SK-N-SH treated with all-trans-retinoic acid at 6 μM for 48 hours (cell line): ENCODE data around the gene PLEKHA3.

Experiments
- BACH2 ChIP-seq: fragments of 250-450 bp; sonication (Bioruptor Pico); IDR thresholded peaks from 2 replicates; pipeline ENCODE4 v1.9.0; 2021; ENCODE audit warnings: mild to moderate bottlenecking, borderline replicate concordance
- GLIS3 ChIP-seq: fragments of 250-450 bp; sonication (Bioruptor Pico); IDR thresholded peaks from 2 replicates; pipeline ENCODE4 v1.5.0; 2020; ENCODE audit warnings: mild to moderate bottlenecking, moderate library complexity
- ISL1 ChIP-seq: fragments of 250-450 bp; sonication (Bioruptor Pico); IDR thresholded peaks from 2 replicates; pipeline ENCODE4 v2.1.2; 2022; ENCODE audit warnings: mild to moderate bottlenecking, moderate library complexity
- PATZ1 ChIP-seq: fragments of 250-450 bp; sonication (Bioruptor Pico); IDR thresholded peaks from 2 replicates; pipeline ENCODE4 v1.8.0; 2020; ENCODE audit warnings: mild to moderate bottlenecking, moderate library complexity, borderline replicate concordance
- SNAI2 ChIP-seq: fragments of 250-450 bp; sonication (Bioruptor Pico); IDR thresholded peaks from 2 replicates; pipeline ENCODE4 v1.5.0; 2020; ENCODE audit warnings: mild to moderate bottlenecking, moderate library complexity
- ZFP30 ChIP-seq: fragments of 450-650 bp; formaldehyde crosslinking; IDR thresholded peaks from 2 replicates; pipeline ENCODE4 v1.5.0; 2022; ENCODE audit warnings: mild to moderate bottlenecking, moderate library complexity
- ZNF70 ChIP-seq: fragments of 450-650 bp; formaldehyde crosslinking; IDR thresholded peaks from 2 replicates; pipeline ENCODE4 v1.5.0; 2020; ENCODE audit warnings: mild to moderate bottlenecking, moderate library complexity
- ZNF8 ChIP-seq: fragments of 450-650 bp; formaldehyde crosslinking; IDR thresholded peaks from 2 replicates; pipeline ENCODE4 v1.5.0; 2020; ENCODE audit warnings: mild to moderate bottlenecking, moderate library complexity
- TF ChIP-seq, protein P1 (sequence below): fragments of 250-450 bp; sonication (Bioruptor Pico); IDR thresholded peaks from 2 replicates; pipeline ENCODE4 v1.5.1; 2021; ENCODE audit warnings: mild to moderate bottlenecking, moderate library complexity
- TF ChIP-seq, protein P2 (sequence below): fragments of 250-450 bp; sonication (Bioruptor Pico); IDR thresholded peaks from 2 replicates; pipeline ENCODE4 v1.5.1; 2020; ENCODE audit warnings: low read depth, mild to moderate bottlenecking, moderate library complexity
- TF ChIP-seq, protein P3 (sequence below): fragments of 250-450 bp; sonication (Bioruptor Pico); IDR thresholded peaks from 2 replicates; pipeline ENCODE4 v1.8.0; 2021; ENCODE audit warnings: low read depth, mild to moderate bottlenecking, moderate library complexity, borderline replicate concordance

DNA sequence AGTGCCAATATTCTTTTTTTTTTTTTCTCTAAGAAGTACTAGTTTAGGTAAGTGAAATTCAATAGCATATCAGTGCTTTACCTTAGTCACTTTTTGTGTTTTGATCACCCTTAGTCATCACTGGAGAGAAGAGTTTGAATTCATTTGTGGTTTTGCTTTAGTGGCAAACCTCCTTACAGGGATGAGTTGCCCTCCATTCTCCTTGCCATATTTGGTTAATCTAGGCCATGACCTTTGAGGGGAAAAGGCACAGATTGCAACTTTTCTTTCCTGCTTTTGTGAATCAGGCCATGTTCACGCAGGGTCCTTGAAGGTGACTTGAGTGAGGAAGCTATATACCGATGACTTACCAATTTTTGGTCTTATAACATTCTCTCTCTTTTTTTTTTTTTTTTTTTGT, 34.4 kb downstream of the PLEKHA3 start:
- TF ChIP-seq PATZ1: no peak
- TF ChIP-seq, protein P1, sequence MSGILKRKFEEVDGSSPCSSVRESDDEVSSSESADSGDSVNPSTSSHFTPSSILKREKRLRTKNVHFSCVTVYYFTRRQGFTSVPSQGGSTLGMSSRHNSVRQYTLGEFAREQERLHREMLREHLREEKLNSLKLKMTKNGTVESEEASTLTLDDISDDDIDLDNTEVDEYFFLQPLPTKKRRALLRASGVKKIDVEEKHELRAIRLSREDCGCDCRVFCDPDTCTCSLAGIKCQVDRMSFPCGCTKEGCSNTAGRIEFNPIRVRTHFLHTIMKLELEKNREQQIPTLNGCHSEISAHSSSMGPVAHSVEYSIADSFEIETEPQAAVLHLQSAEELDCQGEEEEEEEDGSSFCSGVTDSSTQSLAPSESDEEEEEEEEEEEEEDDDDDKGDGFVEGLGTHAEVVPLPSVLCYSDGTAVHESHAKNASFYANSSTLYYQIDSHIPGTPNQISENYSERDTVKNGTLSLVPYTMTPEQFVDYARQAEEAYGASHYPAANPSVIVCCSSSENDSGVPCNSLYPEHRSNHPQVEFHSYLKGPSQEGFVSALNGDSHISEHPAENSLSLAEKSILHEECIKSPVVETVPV (CRISPR knock-in tag): no peak
- TF ChIP-seq ISL1 (CRISPR knock-in tag): no peak
- TF ChIP-seq GLIS3 (CRISPR knock-in tag): no peak
- TF ChIP-seq, protein P2, sequence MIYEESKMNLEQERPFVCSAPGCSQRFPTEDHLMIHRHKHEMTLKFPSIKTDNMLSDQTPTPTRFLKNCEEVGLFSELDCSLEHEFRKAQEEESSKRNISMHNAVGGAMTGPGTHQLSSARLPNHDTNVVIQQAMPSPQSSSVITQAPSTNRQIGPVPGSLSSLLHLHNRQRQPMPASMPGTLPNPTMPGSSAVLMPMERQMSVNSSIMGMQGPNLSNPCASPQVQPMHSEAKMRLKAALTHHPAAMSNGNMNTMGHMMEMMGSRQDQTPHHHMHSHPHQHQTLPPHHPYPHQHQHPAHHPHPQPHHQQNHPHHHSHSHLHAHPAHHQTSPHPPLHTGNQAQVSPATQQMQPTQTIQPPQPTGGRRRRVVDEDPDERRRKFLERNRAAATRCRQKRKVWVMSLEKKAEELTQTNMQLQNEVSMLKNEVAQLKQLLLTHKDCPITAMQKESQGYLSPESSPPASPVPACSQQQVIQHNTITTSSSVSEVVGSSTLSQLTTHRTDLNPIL (CRISPR knock-in tag): no peak
- TF ChIP-seq, protein P3, sequence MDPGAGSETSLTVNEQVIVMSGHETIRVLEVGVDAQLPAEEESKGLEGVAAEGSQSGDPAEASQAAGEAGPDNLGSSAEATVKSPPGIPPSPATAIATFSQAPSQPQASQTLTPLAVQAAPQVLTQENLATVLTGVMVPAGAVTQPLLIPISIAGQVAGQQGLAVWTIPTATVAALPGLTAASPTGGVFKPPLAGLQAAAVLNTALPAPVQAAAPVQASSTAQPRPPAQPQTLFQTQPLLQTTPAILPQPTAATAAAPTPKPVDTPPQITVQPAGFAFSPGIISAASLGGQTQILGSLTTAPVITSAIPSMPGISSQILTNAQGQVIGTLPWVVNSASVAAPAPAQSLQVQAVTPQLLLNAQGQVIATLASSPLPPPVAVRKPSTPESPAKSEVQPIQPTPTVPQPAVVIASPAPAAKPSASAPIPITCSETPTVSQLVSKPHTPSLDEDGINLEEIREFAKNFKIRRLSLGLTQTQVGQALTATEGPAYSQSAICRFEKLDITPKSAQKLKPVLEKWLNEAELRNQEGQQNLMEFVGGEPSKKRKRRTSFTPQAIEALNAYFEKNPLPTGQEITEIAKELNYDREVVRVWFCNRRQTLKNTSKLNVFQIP (CRISPR knock-in tag): no peak
- no peak for TF ChIP-seq ZNF8 (CRISPR knock-in tag)
- TF ChIP-seq SNAI2 (CRISPR knock-in tag): no peak
- TF ChIP-seq ZFP30 (CRISPR knock-in tag): no peak
- no peak for TF ChIP-seq ZNF70 (CRISPR knock-in tag)
- no peak for TF ChIP-seq BACH2 (CRISPR knock-in tag)
